Measurements from ENCODE around the gene SLCO1B1. TPM values are rescaled to one million over a fixed set of nuclear protein-coding genes. Genes with fewer than 3 reads are reported as not detected.
"Not testable (repeated sequence)": the region's sequence is repeated elsewhere in the genome, so short reads cannot be mapped to it uniquely, and the experiment has no call there.

The SLCO1B1 gene, protein sequence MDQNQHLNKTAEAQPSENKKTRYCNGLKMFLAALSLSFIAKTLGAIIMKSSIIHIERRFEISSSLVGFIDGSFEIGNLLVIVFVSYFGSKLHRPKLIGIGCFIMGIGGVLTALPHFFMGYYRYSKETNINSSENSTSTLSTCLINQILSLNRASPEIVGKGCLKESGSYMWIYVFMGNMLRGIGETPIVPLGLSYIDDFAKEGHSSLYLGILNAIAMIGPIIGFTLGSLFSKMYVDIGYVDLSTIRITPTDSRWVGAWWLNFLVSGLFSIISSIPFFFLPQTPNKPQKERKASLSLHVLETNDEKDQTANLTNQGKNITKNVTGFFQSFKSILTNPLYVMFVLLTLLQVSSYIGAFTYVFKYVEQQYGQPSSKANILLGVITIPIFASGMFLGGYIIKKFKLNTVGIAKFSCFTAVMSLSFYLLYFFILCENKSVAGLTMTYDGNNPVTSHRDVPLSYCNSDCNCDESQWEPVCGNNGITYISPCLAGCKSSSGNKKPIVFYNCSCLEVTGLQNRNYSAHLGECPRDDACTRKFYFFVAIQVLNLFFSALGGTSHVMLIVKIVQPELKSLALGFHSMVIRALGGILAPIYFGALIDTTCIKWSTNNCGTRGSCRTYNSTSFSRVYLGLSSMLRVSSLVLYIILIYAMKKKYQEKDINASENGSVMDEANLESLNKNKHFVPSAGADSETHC
- total RNA-seq: not detected in 2 replicates

DNA sequence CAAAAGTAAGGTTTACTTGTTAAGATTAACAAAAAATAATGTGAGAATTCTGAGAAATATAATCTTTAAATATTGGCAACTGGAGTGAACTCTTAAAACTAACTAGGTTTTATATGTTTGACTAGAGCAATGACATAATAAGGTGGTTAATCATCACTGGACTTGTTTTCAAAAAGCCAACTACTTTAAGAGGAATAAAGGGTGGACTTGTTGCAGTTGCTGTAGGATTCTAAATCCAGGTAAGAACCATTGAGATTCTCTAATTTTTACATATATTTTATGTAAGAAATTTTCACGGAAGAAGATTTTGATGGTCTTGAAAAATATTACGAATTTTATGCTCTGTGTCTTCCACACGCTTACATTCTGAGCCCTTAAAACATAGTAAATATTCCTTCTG is at the start of gene SLCO1B1:
SLCO1B1 (plus strand) TSS at position 197 of the 400 bp plus-strand sequence. CDS start 10,381 bp downstream, outside the sequence.
- no peak within 1 kb of the TSS for H3K27ac ChIP-seq (ENCODE audit: low read depth, low read length)
- no peaks in the 10 kb centered on the region for H4K20me1 ChIP-seq (ENCODE audit: insufficient read depth, low read length)
- no peak within 1 kb of the TSS for H3K4me3 ChIP-seq (ENCODE audit: insufficient read depth, low read length)
- no peaks in the 10 kb centered on the region for H3K79me2 ChIP-seq (ENCODE audit: insufficient read depth, low read length)
- no peak for DNase-seq (ENCODE audit: insufficient read length, low spot score, missing footprints)
- no peak within 1 kb of the TSS for H2AFZ ChIP-seq (ENCODE audit: low read length)
- no peaks in the 10 kb centered on the region for H3K27me3 ChIP-seq (ENCODE audit: insufficient read depth, low read length)
- no peaks in the 10 kb centered on the region for H3K4me1 ChIP-seq (ENCODE audit: insufficient read depth, low read length)
- H3K9me3 ChIP-seq (ENCODE audit: low read depth, low read length): no peaks in the 10 kb centered on the region
- no peaks in the 10 kb centered on the region for H3K36me3 ChIP-seq (ENCODE audit: insufficient read depth, low read length)
- no peak within 1 kb of the TSS for H3K4me2 ChIP-seq (ENCODE audit: insufficient read depth, low read length)
- TF ChIP-seq, protein P1, sequence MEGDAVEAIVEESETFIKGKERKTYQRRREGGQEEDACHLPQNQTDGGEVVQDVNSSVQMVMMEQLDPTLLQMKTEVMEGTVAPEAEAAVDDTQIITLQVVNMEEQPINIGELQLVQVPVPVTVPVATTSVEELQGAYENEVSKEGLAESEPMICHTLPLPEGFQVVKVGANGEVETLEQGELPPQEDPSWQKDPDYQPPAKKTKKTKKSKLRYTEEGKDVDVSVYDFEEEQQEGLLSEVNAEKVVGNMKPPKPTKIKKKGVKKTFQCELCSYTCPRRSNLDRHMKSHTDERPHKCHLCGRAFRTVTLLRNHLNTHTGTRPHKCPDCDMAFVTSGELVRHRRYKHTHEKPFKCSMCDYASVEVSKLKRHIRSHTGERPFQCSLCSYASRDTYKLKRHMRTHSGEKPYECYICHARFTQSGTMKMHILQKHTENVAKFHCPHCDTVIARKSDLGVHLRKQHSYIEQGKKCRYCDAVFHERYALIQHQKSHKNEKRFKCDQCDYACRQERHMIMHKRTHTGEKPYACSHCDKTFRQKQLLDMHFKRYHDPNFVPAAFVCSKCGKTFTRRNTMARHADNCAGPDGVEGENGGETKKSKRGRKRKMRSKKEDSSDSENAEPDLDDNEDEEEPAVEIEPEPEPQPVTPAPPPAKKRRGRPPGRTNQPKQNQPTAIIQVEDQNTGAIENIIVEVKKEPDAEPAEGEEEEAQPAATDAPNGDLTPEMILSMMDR (IDR thresholded peaks at IDR 0.05; ENCODE audit: extremely low read depth, low read depth, low read length): no peak

DNA sequence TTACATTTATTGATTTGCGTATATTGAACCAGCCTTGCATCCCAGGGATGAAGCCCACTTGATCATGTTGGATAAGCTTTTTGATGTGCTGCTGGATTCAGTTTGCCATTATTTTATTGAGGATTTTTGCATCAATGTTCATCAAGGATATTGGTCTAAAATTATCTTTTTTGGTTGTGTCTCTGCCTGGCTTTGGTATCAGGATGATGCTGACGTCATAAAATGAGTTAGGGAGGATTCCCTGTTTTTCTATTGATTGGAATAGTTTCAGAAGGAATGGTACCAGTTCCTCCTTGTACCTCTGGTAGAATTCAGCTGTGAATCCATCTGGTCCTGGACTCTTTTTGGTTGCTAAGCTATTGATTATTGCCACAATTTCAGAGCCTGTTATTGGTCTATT is 46.2 kb upstream of the SLCO1B1 start:
- not testable (repeated sequence) for H3K79me2 ChIP-seq (ENCODE audit: insufficient read depth, low read length); H3K4me2 ChIP-seq (ENCODE audit: insufficient read depth, low read length); H3K4me3 ChIP-seq (ENCODE audit: insufficient read depth, low read length); H3K9me3 ChIP-seq (ENCODE audit: low read depth, low read length); H3K27me3 ChIP-seq (ENCODE audit: insufficient read depth, low read length); H2AFZ ChIP-seq (ENCODE audit: low read length); DNase-seq (ENCODE audit: insufficient read length, low spot score, missing footprints); H4K20me1 ChIP-seq (ENCODE audit: insufficient read depth, low read length); H3K27ac ChIP-seq (ENCODE audit: low read depth, low read length); H3K4me1 ChIP-seq (ENCODE audit: insufficient read depth, low read length); H3K36me3 ChIP-seq (ENCODE audit: insufficient read depth, low read length)

DNA sequence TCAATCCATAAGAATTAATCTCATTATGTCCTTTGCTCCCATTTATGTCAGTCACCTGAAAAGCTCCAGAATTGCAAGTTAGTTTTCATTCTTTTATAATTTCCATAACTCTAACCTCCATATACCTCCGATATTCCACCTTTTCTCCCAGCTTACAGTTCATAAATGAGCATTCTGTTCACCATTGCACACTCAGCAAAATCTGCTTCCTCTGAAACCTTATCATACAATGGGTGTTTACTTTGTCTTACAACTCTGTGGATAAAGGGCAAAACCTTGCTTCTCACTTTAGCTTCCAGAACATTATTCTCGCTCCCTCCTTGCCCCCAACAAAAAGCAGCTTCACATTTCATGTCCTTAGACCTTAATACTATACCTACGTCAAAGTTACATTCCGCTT is 19.3 kb upstream of the SLCO1B1 start:
- Histone ChIP-seq H3K36me3 (ENCODE audit: insufficient read depth, low read length) (no peaks in the 10 kb centered on the region), H3K27ac (ENCODE audit: low read depth, low read length) (no peak overlapping the region), H3K79me2 (ENCODE audit: insufficient read depth, low read length) (no peaks in the 10 kb centered on the region), H3K4me1 (ENCODE audit: insufficient read depth, low read length) (no peaks in the 10 kb centered on the region), H3K4me3 (ENCODE audit: insufficient read depth, low read length) (no peak overlapping the region), H4K20me1 (ENCODE audit: insufficient read depth, low read length) (no peaks in the 10 kb centered on the region), H3K27me3 (ENCODE audit: insufficient read depth, low read length) (no peaks in the 10 kb centered on the region), H3K4me2 (ENCODE audit: insufficient read depth, low read length) (no peak overlapping the region), H3K9me3 (ENCODE audit: low read depth, low read length) (no peaks in the 10 kb centered on the region), H2AFZ (ENCODE audit: low read length) (no peak overlapping the region)
- TF ChIP-seq, protein P1 (IDR thresholded peaks at IDR 0.05; ENCODE audit: extremely low read depth, low read depth, low read length): no peak
- DNase-seq (ENCODE audit: insufficient read length, low spot score, missing footprints): no peak

DNA sequence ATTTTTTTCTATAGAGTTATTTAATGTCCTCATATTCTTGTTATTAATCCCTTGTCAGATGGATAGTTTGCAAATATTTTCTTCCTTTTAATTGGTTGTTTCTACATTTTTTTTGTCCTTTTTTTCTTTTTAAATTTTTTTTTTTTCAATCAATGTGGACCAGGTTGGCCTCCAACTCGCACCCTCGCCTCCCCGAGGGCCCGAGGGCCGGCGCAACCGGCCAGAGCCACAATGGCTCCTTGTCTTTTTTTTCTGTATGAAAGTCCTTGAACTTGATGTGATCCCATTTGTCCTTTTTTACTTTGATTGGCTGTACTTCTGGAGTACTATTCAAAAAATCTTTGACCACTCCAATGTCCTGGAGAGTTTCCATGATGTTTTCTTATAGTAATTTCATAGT is 17.7 kb upstream of the SLCO1B1 start:
- H3K9me3 ChIP-seq (ENCODE audit: low read depth, low read length): no peaks in the 10 kb centered on the region
- H3K4me1 ChIP-seq (ENCODE audit: insufficient read depth, low read length): no peaks in the 10 kb centered on the region
- no peak overlapping the region for H3K4me2 ChIP-seq (ENCODE audit: insufficient read depth, low read length)
- H2AFZ ChIP-seq (ENCODE audit: low read length): no peak overlapping the region
- no peaks in the 10 kb centered on the region for H3K79me2 ChIP-seq (ENCODE audit: insufficient read depth, low read length)
- no peaks in the 10 kb centered on the region for H3K27me3 ChIP-seq (ENCODE audit: insufficient read depth, low read length)
- H4K20me1 ChIP-seq (ENCODE audit: insufficient read depth, low read length): no peaks in the 10 kb centered on the region
- no peaks in the 10 kb centered on the region for H3K36me3 ChIP-seq (ENCODE audit: insufficient read depth, low read length)
- no peak for DNase-seq (ENCODE audit: insufficient read length, low spot score, missing footprints)
- TF ChIP-seq, protein P1 (IDR thresholded peaks at IDR 0.05; ENCODE audit: extremely low read depth, low read depth, low read length): no peak
- H3K4me3 ChIP-seq (ENCODE audit: insufficient read depth, low read length): no peak overlapping the region
- no peak overlapping the region for H3K27ac ChIP-seq (ENCODE audit: low read depth, low read length)
